ENCODE results near the gene ZBTB12. TPM values are rescaled to one million over a fixed set of nuclear protein-coding genes. Genes with fewer than 3 reads are reported as not detected.

ZBTB12 gene
- total and polyA plus RNA-seq, 9 of the 15 experiments (the other 6 are each of a cell fraction or from before 2014, with no cell fraction given) = 0.03 to 12.4 (median 5.8) TPM; not detected in 1

- peak; percentile 81 for TF ChIP-seq ZNF592 (IDR thresholded peaks at IDR 0.05)
- TF ChIP-seq MAFG (tag; conservative IDR thresholded peaks at IDR 0.05) = no peak
- peak; percentile 25; the same call in 1 of the 2 replicates for TF ChIP-seq MTA1 (IDR thresholded peaks at IDR 0.05; ENCODE audit: borderline replicate concordance)
- TF ChIP-seq FOXP1 (CRISPR knock-in tag; IDR thresholded peaks at IDR 0.05) = no peak
- TF ChIP-seq GTF3C2 (IDR thresholded peaks at IDR 0.05; ENCODE audit: borderline replicate concordance, extremely low read depth, insufficient read length) = no peak
- no peak for TF ChIP-seq RFX1 (IDR thresholded peaks at IDR 0.05)
- TF ChIP-seq ZNF253 (CRISPR knock-in tag; conservative IDR thresholded peaks at IDR 0.05) = no peak
- TF ChIP-seq TAL1 (IDR thresholded peaks at IDR 0.05) = peak; percentile 52
- peak; percentile 44 for TF ChIP-seq SAP30 (IDR thresholded peaks at IDR 0.05; ENCODE audit: borderline replicate concordance, insufficient read depth, low read depth, low read length, poor library complexity, severe bottlenecking)
- TF ChIP-seq MYC (IDR thresholded peaks at IDR 0.05; ENCODE audit: low read depth, low read length) = peak; percentile 86
- TF ChIP-seq MYC (CRISPR knock-in tag; IDR thresholded peaks at IDR 0.05; ENCODE audit: borderline replicate concordance, low read depth) = no peak
- no peak for TF ChIP-seq PPARD (CRISPR knock-in tag; IDR thresholded peaks at IDR 0.05)
- TF ChIP-seq STAT5B (CRISPR knock-in tag; IDR thresholded peaks at IDR 0.05) = no peak
- TF ChIP-seq ZNF551 (CRISPR knock-in tag; IDR thresholded peaks at IDR 0.05) = 0 out of 2 replicates have a peak, but pooled peaks have one; percentile 30
- TF ChIP-seq HEY1 (CRISPR knock-in tag; IDR thresholded peaks at IDR 0.05; ENCODE audit: borderline replicate concordance) = no peak
- peak; percentile 77 for TF ChIP-seq LEF1 (IDR thresholded peaks at IDR 0.05)
- no peak for TF ChIP-seq ZNF197 (CRISPR knock-in tag; IDR thresholded peaks at IDR 0.05; ENCODE audit: low read depth)
- no peak for TF ChIP-seq ZBTB34 (CRISPR knock-in tag; IDR thresholded peaks at IDR 0.05)
- peak; percentile 97 for TF ChIP-seq JUN (IDR thresholded peaks at IDR 0.05; ENCODE audit: borderline replicate concordance, low read depth, low read length)
- TF ChIP-seq JUN (CRISPR knock-in tag; IDR thresholded peaks at IDR 0.05; ENCODE audit: borderline replicate concordance) = no peak
- TF ChIP-seq ZC3H8 (IDR thresholded peaks at IDR 0.05) = no peak
Observed at GRCh38 chr6:31948753-31949413, 47.0 kb upstream of the ZBTB12 start (continued).
